HG02973 (cell line): ENCODE results near the gene TEX52.
A peak's percentile ranks its signal among the peaks of the same experiment; 100 is the strongest.

Experiments
- ATAC-seq: cut with Tn5 transposase; IDR thresholded peaks from one replicate; pipeline ENCODE4 v1.9.1; 2021; ENCODE audit warnings: moderate library complexity; ENCODE audit not compliant: unreplicated experiment

The TEX52 gene

DNA sequence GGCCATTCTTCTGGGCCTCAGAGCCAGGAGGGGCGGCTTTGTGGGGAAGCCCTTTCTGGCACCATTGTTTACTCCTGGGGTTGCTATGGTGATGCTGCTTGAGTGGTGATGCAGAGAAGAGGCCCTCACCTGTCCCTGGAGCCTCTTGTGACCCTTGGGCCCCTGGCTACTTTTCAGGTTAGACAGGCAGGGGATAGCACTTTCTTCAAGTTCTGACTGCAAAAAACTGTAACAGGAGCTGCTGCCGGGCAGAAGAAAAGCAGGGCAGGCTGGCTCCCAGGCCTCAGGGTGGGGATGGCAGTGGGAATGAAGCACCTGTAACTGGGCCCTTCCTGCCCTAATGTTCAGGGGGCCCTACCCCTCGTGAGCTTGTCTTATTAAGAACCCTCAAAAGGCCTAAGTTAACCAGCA, at the start of gene TEX52:
TSS of gene TEX52 (minus strand) at position 19 of the 411 bp plus-strand sequence. CDS start at position 6, 13 bp downstream.
- no peak for ATAC-seq

- no peak for ATAC-seq
These were observed 47.4 kb upstream of the TEX52 start for GRCh38 chr12:2904260-2904659.

DNA sequence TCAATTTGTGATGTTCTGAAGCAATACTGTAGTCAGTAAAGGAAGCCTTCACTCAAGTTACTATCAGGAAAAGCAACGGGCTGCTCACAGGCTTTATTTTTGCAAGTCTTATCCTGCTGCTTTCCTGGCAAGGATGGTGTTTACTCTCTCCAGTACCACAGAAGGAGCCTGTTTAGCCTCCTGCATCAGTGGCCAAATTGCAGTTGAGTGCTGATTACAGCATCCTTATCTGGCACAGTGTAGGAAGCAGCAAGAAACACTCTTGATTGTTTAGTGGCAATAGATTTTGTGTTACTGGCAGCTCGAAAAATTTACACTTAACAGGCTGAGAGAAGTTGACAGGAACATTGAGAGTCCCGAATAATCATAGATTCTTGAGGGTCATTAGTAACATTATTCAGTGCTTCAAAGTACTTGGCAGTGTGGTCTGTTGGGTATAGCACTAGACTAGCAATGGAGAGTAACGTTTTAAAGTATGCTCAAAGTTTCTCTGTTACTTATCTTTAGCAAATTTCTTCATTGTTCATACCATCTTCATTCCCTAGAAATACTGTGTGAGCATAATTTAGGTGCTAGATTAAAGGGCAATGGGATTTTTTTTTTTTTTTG, 45.5 kb upstream of the TEX52 start:
- no peak for ATAC-seq

- no peak for ATAC-seq
These were observed 43.8 kb upstream of the TEX52 start for GRCh38 chr12:2900642-2901041.

DNA sequence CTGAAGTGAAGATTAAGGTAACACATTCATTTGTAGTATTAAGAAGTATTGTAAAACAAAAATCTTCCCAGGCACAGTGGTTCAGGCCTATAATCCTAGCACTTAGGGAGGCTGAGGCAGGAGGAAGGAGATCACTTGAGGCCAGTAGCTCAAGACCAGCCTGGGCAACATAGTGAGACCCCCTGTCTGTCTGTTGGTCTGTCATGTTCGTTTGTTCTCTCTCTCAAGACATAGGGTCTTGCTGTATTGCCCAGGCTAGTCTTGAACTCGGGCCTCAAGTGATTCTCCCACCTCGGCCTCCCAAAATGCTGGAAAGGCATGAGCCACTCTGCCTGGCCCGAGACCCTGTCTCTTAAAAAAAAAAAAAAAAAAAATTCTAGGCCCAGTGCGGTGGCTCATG, 40.6 kb upstream of the TEX52 start:
- ATAC-seq = no peak

DNA sequence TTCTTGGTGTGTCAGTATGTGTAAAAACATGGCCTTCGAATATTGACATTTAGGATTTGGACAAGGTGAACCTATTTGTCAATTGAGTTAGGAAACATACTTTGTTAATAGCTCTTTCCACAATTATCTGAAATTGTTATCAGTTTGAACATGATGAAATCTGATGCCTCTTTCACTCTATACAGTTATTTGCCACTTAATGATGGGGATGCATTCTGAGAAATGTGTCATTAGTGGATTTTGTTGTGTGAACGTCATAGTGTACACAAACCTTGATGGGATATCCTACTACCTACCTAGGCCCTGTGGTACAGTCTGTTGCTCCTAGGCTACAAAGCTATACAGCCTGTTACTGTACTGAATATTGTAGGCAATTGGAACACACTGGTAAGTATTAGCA, 38.7 kb upstream of the TEX52 start:
- no peak for ATAC-seq

DNA sequence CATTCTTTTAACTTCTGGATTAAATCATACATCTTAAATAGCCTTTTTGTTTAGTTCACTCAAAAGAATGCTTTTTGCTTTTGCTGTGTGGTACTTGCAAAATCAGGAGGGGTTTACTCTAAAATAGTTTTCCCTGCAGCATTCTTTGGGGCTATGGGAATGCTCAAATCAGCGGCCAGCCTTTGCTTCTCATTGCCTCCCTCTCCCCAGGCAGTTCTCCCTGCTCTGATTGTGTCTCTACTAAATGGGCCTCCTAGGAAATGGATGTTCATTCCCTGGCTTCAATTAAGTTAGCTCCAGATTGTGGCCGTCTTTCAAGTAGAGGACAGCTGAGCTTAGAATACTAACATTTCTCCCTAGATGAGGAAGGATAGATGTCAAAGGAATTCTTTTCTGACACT, 38.2 kb upstream of the TEX52 start:
- ATAC-seq = no peak

GRCh38 chr12:2893007-2893406, 36.2 kb upstream of the TEX52 start:
- no peak for ATAC-seq

DNA sequence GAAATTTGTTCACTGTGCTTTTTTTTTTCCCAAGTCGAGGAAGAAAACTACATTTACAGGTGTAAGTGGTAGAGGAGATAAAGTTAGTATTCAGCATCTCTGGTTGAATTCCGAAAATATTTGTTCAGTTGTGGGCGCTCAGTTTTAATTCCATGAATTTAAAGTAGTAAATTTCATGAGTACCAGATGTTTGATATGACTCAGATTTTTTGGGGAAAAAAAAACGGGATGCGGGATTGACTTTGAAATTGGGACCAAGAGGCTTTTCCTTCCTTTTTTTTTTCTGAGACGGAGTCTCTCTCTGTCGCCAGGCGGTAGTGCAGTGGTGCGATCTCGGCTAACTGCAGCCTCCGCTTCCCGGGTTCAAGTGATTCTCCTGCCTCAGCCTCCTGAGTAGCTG, 35.4 kb upstream of the TEX52 start:
- ATAC-seq = no peak

GRCh38 chr12:2891240-2892053, 34.6 kb upstream of the TEX52 start:
- peak; percentile 19 for ATAC-seq

DNA sequence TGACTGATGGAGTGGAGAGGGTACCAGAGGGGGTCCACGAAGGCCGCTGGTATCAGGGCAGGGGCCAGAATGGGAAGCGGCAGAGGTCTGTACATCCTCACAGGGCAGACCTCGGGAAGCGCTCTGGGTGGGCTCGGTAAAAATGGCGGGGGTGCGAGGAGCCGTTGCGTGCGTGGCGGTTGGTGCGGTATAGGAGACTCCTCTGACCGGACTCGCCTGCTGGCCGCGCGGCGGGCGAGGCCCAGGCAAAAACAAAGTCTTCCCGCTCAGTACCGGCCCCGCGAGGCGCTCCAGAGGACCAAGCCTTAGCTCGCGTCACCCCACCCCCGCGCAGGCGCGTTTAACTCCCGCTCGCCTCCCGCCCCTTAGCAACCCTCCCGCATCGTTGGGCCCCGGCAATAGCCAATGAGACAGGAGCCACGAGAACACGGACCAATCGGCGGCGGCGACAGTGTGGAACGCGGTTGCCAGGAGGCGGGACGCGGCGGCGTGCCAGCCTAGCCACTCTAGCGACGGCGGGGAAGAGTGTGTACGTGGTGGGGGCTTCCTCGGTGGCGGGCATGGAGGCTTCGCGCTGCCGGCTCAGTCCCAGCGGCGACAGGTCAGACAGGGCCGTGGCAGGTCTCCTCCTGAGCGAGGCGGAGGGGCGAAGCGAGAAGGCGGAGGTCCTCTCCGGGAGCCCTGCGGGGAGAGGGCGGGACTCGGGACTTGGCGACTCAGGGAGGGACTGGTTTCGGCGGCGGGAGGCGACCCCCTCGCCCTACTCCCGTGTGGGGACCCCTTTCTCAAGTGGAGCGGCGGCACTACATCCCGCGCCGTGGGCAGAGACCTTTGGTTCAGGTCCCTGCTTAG, 33.8 kb upstream of the TEX52 start, which contains the start of gene TULP3:
TSS of gene TULP3 (plus strand) at position 504 of the 852 bp plus-strand sequence. CDS start at position 561, 57 bp downstream.
- peak; percentile 93 for ATAC-seq

DNA sequence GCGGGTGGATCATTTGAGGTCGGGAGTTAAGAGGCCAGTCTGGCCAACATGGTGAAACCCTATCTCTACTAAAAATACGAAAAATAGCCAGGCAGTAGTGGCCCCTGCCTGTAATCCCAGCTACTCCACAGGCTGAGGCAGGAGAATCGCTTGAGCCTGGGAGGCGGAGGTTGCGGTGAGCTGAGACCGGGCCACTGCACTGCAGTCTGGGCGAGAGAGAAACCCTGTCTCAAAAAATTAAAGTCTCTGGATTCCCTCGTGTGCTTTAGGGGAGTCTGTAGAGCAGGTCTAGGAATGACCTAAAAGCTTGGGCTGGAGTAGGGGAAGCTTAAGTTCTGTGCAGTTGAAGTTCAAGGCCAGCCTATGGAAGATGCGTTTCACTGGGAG, 33.2 kb upstream of the TEX52 start:
- ATAC-seq = no peak

DNA sequence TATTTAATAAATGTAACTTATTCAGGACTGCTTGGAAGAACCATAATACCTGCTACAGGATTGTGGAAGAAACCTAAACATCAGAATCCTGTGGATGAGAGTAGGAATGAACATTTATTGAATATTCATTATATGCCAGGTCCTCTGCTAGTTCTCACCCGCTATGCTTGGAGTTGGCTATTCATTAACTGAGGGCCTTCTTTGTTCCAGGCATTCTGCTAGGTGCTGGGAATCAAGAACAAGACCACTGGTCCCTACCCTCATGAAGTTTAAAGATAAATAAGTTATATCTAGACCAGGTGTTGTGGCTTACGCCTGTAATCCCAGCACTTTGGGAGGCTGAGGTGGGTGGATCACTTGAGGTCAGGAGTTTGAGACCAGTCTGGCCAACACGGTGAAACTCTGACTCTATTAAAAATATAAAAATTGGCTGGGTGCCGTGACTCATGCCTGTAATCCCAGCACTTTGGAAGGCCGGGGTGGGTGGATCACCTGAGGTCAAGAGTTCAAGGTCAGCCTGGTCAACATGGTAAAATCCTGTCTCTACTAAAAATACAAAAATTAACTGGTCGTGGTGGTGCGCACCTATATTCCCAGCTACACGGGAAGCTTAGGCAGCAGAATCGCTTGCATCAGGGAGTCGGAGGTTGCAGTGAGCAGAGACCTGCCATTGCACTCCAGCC, 30.1 kb upstream of the TEX52 start:
- no peak for ATAC-seq

- ATAC-seq = no peak
These were observed 28.0 kb upstream of the TEX52 start for GRCh38 chr12:2884810-2885209.

- no peak for ATAC-seq
These were observed 23.0 kb upstream of the TEX52 start for GRCh38 chr12:2879853-2880252.

- no peak for ATAC-seq
These were observed 21.3 kb upstream of the TEX52 start for GRCh38 chr12:2877953-2878732.

DNA sequence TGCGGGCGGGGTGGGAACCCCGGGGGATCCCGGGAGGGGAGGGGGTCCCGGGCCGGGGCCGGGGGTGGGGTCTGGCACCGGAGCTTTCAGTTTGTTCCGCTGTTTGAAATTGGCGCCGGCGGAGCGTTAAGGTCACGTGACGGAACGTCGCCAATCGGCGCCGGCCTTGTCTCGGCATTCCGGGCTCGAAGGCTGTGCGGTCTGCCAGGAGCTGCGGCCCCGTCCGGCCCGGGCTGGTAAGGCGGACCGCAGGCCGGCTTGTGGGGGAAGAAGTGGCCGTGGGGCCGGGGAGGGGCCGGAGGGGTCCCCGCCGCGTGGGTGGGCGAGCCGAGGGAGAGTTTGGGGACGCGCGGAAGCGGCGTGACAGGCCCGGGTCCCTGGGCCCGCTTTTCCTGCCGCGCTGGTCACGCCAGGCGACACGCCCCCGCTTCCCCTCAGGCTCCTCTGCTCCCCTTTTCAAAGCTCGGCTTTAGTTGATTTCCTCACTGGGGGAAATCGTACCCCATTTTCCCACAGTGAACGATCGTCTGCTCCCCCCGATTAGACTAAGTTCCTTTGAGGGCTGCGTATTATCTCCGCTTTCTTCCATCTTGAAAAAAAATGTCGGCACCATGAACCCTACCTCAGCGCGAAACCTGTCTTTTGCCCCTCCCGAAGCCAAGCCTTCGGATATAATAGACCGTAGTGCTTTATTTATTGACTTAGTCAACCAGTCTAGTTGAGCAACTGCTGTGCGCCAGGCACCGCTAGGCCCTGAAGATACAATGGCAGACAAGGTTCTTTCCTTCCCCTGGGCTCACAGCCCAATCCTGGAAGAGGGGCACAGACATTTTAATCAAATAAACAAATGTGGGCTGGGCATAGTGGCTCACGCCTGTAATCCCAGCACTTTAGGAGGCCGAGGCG, 20.5 kb upstream of the TEX52 start, which contains the start of the genes FOXM1 and RHNO1:
TSS of gene FOXM1 (minus strand) at position 128 of the 906 bp plus-strand sequence. CDS start 2,696 bp downstream, outside the sequence.
TSS of gene RHNO1 (plus strand) at position 177 of the 906 bp plus-strand sequence. CDS start 8,144 bp downstream, outside the sequence.
- peak; percentile 69 for ATAC-seq

DNA sequence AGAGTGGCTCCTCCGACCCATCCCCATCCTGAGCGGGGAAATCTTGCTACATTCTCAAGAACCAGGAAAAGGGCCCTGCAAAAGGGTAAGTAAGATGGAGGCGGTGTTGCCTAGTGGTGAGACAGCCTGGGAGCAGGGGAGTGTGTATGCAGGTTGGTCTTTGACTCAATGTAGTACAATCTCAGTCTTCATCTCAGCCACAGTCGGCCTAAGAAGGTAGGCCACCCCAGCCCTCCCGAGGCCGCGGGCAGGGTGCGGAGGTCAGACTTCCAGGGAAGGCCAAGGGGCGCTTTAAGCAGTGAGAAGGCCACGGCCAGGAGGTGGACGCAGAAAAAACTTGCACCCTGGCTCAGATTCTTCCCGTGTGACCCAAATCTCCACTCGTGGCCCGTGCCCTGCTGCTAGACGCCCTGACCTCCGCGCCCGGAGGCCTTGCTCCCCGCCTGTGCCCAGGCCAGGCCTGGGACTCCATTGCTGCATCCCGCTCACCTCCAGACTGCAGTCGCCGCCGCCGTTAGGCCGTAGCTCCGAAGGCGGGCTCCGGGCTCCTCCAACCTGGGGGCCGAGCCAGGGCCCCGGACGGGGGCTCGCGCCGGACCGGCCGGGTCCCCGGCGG, 19.7 kb upstream of the TEX52 start:
- peak; percentile 34 for ATAC-seq
